H1 (cell line): ENCODE measurements around the gene RNASE1. TPM values are rescaled to one million over a fixed set of nuclear protein-coding genes. Genes with fewer than 3 reads are reported as not detected.

Experiments used
- CTCF ChIA-PET: fragments of 300-600 bp; sonication (Branson Sonifier 250); formaldehyde crosslinking; loops from one replicate; lab custom pipeline; 2021; ENCODE audit not compliant: partially characterized antibody; lab: Charles Lee
- POLR2A ChIA-PET: fragments of 300-600 bp; sonication (Branson Sonifier 250); formaldehyde crosslinking; loops from one replicate; lab custom pipeline; 2021; ENCODE audit warnings: inconsistent platforms; ENCODE audit not compliant: partially characterized antibody; lab: Charles Lee
- DNase-seq, 2 experiments: peaks; one replicate each; pipeline versions ENCODE4 v3.0.0 to v3.0.0-alpha.2; 2010 to 2022; ENCODE audit warnings: low spot score in 2 of 2, low read depth in 1 of 2, mixed read lengths in 1 of 2
- FAIRE-seq: peaks from 2 replicates; lab custom pipeline; 2011; peaks lifted over from hg19 to GRCh38; lab: Jason Lieb, UNC
- H2AFZ ChIP-seq: 2 replicates; pipeline ENCODE4 v1.8.1; 2012; ENCODE audit warnings: low read length, inconsistent platforms
- H2AK5ac ChIP-seq: 2 replicates; pipeline ENCODE4 v1.6.1; 2013; ENCODE audit warnings: low read depth, low read length
- H2BK120ac ChIP-seq: replicated peaks from 2 replicates; pipeline ENCODE3; 2013; ENCODE audit warnings: low read depth, low read length, inconsistent platforms
- H2BK12ac ChIP-seq: 2 replicates; pipeline ENCODE4 v1.6.1; 2013; ENCODE audit warnings: low read depth, low read length
- H2BK15ac ChIP-seq: 2 replicates; pipeline ENCODE4 v1.6.1; 2013; ENCODE audit warnings: low read length
- H2BK20ac ChIP-seq: 2 replicates; pipeline ENCODE4 v1.6.1; 2013; ENCODE audit warnings: low read length
- H2BK5ac ChIP-seq: 2 replicates; pipeline ENCODE4 v1.6.1; 2013; ENCODE audit warnings: low read depth, low read length
- H3K14ac ChIP-seq: 2 replicates; pipeline ENCODE4 v1.6.1; 2013; ENCODE audit warnings: inconsistent platforms; ENCODE audit not compliant: insufficient read length
- H3K18ac ChIP-seq: 2 replicates; pipeline ENCODE4 v1.6.1; 2013; ENCODE audit warnings: low read length; ENCODE audit errors: extremely low read depth
- H3K23ac ChIP-seq: 2 replicates; pipeline ENCODE4 v1.6.1; 2013; ENCODE audit warnings: inconsistent platforms; ENCODE audit not compliant: insufficient read length
- H3K23me2 ChIP-seq: 2 replicates; pipeline ENCODE4 v1.6.1; 2013; ENCODE audit warnings: low read depth, low read length
- H3K27ac ChIP-seq: 2 replicates; pipeline ENCODE4 v1.6.1; 2011; ENCODE audit warnings: low read depth, low read length, inconsistent platforms
- H3K27me3 ChIP-seq, 4 experiments: replicated peaks in 1 of 4; 1 replicate in 1 of 4; 2 replicates in 3 of 4; pipeline versions ENCODE4 v1.6.1 to v1.8.1; 2011 to 2013; ENCODE audit warnings: low read length in 3 of 4, mild to moderate bottlenecking in 3 of 4, inconsistent platforms in 2 of 4, mixed read lengths in 2 of 4, moderate library complexity in 1 of 4; ENCODE audit not compliant: control insufficient read depth in 3 of 4, insufficient read depth in 3 of 4; ENCODE audit errors: extremely low read depth in 1 of 4
- H3K36me3 ChIP-seq, 4 experiments: 2 replicates each; pipeline versions ENCODE4 v1.6.1 to v1.8.1; 2011 to 2013; ENCODE audit warnings: mild to moderate bottlenecking in 4 of 4, low read length in 3 of 4, moderate library complexity in 2 of 4, control low read depth in 1 of 4, inconsistent platforms in 1 of 4; ENCODE audit not compliant: insufficient read depth in 4 of 4, control insufficient read depth in 2 of 4
- H3K4ac ChIP-seq: replicated peaks from 2 replicates; pipeline ENCODE3; 2013; ENCODE audit warnings: low read length, low read depth, mixed read lengths, inconsistent platforms; ENCODE audit not compliant: insufficient read length
- H3K4me1 ChIP-seq, 4 experiments: replicated peaks in 1 of 4; 1 replicate in 1 of 4; 2 replicates in 3 of 4; pipeline versions ENCODE4 v1.6.1 to v1.8.1; 2011 to 2013; ENCODE audit warnings: low read length in 3 of 4, inconsistent platforms in 2 of 4, mixed read lengths in 1 of 4; ENCODE audit not compliant: insufficient read depth in 4 of 4, control insufficient read depth in 3 of 4
- H3K4me2 ChIP-seq, 2 experiments: 2 replicates each; pipeline versions ENCODE4 v1.6.1 to v1.8.1; 2011 to 2013; ENCODE audit warnings: low read depth in 2 of 2, low read length in 2 of 2, control low read depth in 1 of 2, inconsistent platforms in 1 of 2, mild to moderate bottlenecking in 1 of 2; ENCODE audit not compliant: insufficient read depth in 1 of 2
- H3K4me3 ChIP-seq, 4 experiments: fragments of 200-600, 300-600 bp in 1 of 4; sonication (generic), shearing (Covaris generic), sonication (Bioruptor Twin) in 1 of 4; 2 replicates each; pipeline versions ENCODE4 v1.5.1 to v1.8.1; 2011 to 2016; ENCODE audit warnings: low read length in 4 of 4, low read depth in 3 of 4, control low read depth in 2 of 4, inconsistent platforms in 2 of 4, mild to moderate bottlenecking in 2 of 4, mixed read lengths in 1 of 4, moderate library complexity in 1 of 4; ENCODE audit not compliant: insufficient read depth in 2 of 4; ENCODE audit errors: extremely low read depth in 1 of 4
- H3K56ac ChIP-seq: replicated peaks from 2 replicates; pipeline ENCODE3; 2013; ENCODE audit warnings: low read depth, mild to moderate bottlenecking, mixed read lengths, low read length, inconsistent platforms; ENCODE audit not compliant: insufficient read length
- H3K79me1 ChIP-seq: 2 replicates; pipeline ENCODE4 v1.6.1; 2013; ENCODE audit warnings: low read depth, low read length, control low read depth
- H3K79me2 ChIP-seq, 2 experiments: 2 replicates each; pipeline versions ENCODE4 v1.6.1 to v1.8.1; 2012 to 2013; ENCODE audit warnings: low read length in 2 of 2, mild to moderate bottlenecking in 2 of 2, inconsistent platforms in 1 of 2; ENCODE audit not compliant: insufficient read depth in 2 of 2, control insufficient read depth in 1 of 2
- H3K9ac ChIP-seq, 4 experiments: replicated peaks in 1 of 4; 1 replicate in 1 of 4; 2 replicates in 3 of 4; pipeline versions ENCODE4 v1.6.1 to v1.8.1; 2011 to 2013; ENCODE audit warnings: low read depth in 3 of 4, low read length in 3 of 4, control low read depth in 2 of 4, mild to moderate bottlenecking in 2 of 4, moderate library complexity in 2 of 4, inconsistent platforms in 1 of 4; ENCODE audit errors: extremely low read depth in 1 of 4
- H3K9me3 ChIP-seq, 2 experiments: 2 replicates each; pipeline versions ENCODE4 v1.6.1 to v1.8.1; 2012 to 2013; ENCODE audit warnings: mild to moderate bottlenecking in 2 of 2, moderate library complexity in 2 of 2, control low read depth in 1 of 2, inconsistent platforms in 1 of 2, low read depth in 1 of 2, low read length in 1 of 2, mixed read lengths in 1 of 2; ENCODE audit not compliant: insufficient read depth in 2 of 2
- H4K20me1 ChIP-seq, 2 experiments: replicated peaks in 1 of 2; 2 replicates each; pipeline versions ENCODE3 to v1.8.1; 2011 to 2013; ENCODE audit warnings: inconsistent platforms in 2 of 2, low read length in 2 of 2, mild to moderate bottlenecking in 1 of 2; ENCODE audit not compliant: insufficient read depth in 2 of 2, control insufficient read depth in 1 of 2
- H4K5ac ChIP-seq: 2 replicates; pipeline ENCODE4 v1.6.1; 2013; ENCODE audit warnings: low read length, low read depth, mixed read lengths, inconsistent platforms; ENCODE audit not compliant: insufficient read length
- H4K8ac ChIP-seq: 2 replicates; pipeline ENCODE4 v1.8.0; 2013; ENCODE audit warnings: mild to moderate bottlenecking, moderate library complexity, low read length, inconsistent platforms; ENCODE audit not compliant: insufficient read depth; ENCODE audit errors: extremely low read depth
- H4K91ac ChIP-seq: replicated peaks from 2 replicates; pipeline ENCODE3; 2013; ENCODE audit warnings: low read length, mixed read lengths, inconsistent platforms; ENCODE audit not compliant: insufficient read length
- CBX5 ChIP-seq: fragments of 300-800, 300-1000 bp; sonication (generic); IDR thresholded peaks from 2 replicates; pipeline ENCODE4 v1.7.1; 2016; ENCODE audit warnings: antibody characterized with exemption, low read length, low read depth
- CBX8 ChIP-seq: fragments of 300-800, 300-1000 bp; sonication (generic); IDR thresholded peaks from 2 replicates; pipeline ENCODE4 v1.7.1; 2016; ENCODE audit warnings: low read depth, low read length, borderline replicate concordance
- CEBPB ChIP-seq: IDR thresholded peaks from 2 replicates; pipeline ENCODE4 v1.6.1; 2012; ENCODE audit warnings: low read depth, low read length
- CHD2 ChIP-seq: IDR thresholded peaks from 2 replicates; pipeline ENCODE4 v1.6.1; 2012; ENCODE audit warnings: low read length, improper control_type of control experiment
- SUZ12 ChIP-seq: fragments of 200-600 bp; sonication (generic); IDR thresholded peaks from 2 replicates; pipeline ENCODE4 v1.6.1; 2012; ENCODE audit warnings: mild to moderate bottlenecking, inconsistent platforms, low read length, moderate library complexity, mixed read lengths
- TAF1 ChIP-seq: IDR thresholded peaks from 2 replicates; pipeline ENCODE4 v1.6.1; 2011; ENCODE audit warnings: mild to moderate bottlenecking, low read depth, low read length
- WGBS, 2 experiments: shearing (Covaris generic) in 1 of 2; methylation state at CpG; one replicate each; pipeline versions ENCODE4 v1.1.6 to v1.1.7; 2013 to 2015; ENCODE audit warnings: low lambda C conversion rate in 2 of 2, mixed read lengths in 2 of 2, inconsistent platforms in 1 of 2, low coverage in 1 of 2, missing lambda C conversion rate in 1 of 2; ENCODE audit not compliant: insufficient replicate concordance in 2 of 2, insufficient coverage in 1 of 2, insufficient read length in 1 of 2; ENCODE audit errors: extremely low coverage in 1 of 2, missing lambda C conversion rate in 1 of 2; 5-methylcytosine and 5-hydroxymethylcytosine counted together
- polyA plus RNA-seq, 7 experiments: library from polyadenylated mRNA; depleted of rRNA in 3 of 7; stranded (reverse) in 5 of 7; unstranded in 2 of 7; fragments of >200 nt in 5 of 7; fragments of 200-250 nt in 2 of 7; gene quantifications; 1 replicate in 5 of 7; 2 replicates in 1 of 7; 4 replicates in 1 of 7; pipeline versions ENCODE4 v1.2.1 to v1.2.3, GENCODE V29; 2011 to 2013; ENCODE audit warnings: missing spikeins in 2 of 7, mixed read lengths in 2 of 7
- total RNA-seq: library from RNA; stranded (reverse); fragmentation: NEBNext Ultra II Directional; extraction: Animal tissue kit (Norgen Biotek cat#: 25700); gene quantifications from 2 replicates; pipeline ENCODE4 v1.2.1, GENCODE V29; 2021

Gene RNASE1
- total and polyA plus RNA-seq, 2 of the 8 experiments (the other 6 are each of a cell fraction or from before 2014, with no cell fraction given), result 2.2 to 13.4 TPM

DNA sequence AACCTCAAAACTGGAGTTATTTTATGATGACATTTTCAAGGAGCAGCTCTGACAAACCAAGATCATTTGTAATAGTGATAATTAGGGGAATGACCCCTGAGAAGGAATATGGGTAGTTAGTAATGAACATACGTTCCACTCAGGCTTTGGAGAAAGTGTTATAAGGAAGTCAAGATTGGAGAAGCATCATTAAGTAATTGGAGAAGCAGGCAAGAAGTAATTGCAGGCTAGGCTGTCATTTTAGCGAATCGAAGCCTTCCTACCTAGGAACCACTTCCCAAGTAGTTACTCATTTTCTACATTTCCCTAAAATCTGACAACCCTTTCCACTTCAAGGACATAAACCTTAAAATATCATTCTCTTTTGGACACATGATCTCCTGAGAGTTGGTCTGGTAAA, 33.2 kb downstream of the RNASE1 start:
- H3K9ac ChIP-seq, result no peak overlapping the region
- no peak overlapping the region for H3K18ac ChIP-seq
- H3K56ac ChIP-seq, result no peak overlapping the region
- H2AFZ ChIP-seq, result no peak overlapping the region
- no peaks in the 10 kb centered on the region for H3K9me3 ChIP-seq
- H4K20me1 ChIP-seq, result no peaks in the 10 kb centered on the region
- H3K4me2 ChIP-seq, result no peak overlapping the region
- H3K27me3 ChIP-seq, result peaks cover 0 to 3% (median 0%) of the 10 kb centered on the region in 4 experiments; a peak in 1 of 7 replicates
- FAIRE-seq (no peak), DNase-seq (no peak)
- no peak overlapping the region for H3K4ac ChIP-seq
- H3K23ac ChIP-seq, result no peak overlapping the region
- H4K5ac ChIP-seq, result no peak overlapping the region
- no peak overlapping the region for H2BK12ac ChIP-seq
- peaks cover 0 to 12% (median under 1%) of the 10 kb centered on the region in 4 experiments; a peak in 3 of 7 replicates for H3K4me1 ChIP-seq
- no peak overlapping the region for H2BK20ac ChIP-seq
- H3K36me3 ChIP-seq, result no peaks in the 10 kb centered on the region
- WGBS, 2 experiments, result 91% methylated on average over 3 of the region's 3 CpGs; no CpG with 5 or more reads in 1 of the 2 experiments
- H3K14ac ChIP-seq, result no peak overlapping the region
- H3K4me3 ChIP-seq, result no peak overlapping the region
- no peak overlapping the region for H4K91ac ChIP-seq
- H4K8ac ChIP-seq, result no peak overlapping the region
- H2BK120ac ChIP-seq, result no peak overlapping the region
- ChIA-PET CTCF (interaction anchor here (1.1 to 7.2 kb wide), 2 partner anchors 12 to 37 kb away, joined by 3 to 43 read pairs; no protein-coding TSS in a partner anchor), POLR2A (no interaction called here)
- no peak overlapping the region for H2BK5ac ChIP-seq
- H3K79me1 ChIP-seq, result no peaks in the 10 kb centered on the region
- H3K23me2 ChIP-seq, result no peaks in the 10 kb centered on the region
- TF ChIP-seq CBX5, result no peak
- TF ChIP-seq TAF1, result no peak
- no peak for TF ChIP-seq SUZ12
- no peak for TF ChIP-seq CEBPB
- TF ChIP-seq CHD2, result no peak
- no peak for TF ChIP-seq CBX8
- H2AK5ac ChIP-seq, result no peak overlapping the region
- no peaks in the 10 kb centered on the region for H3K79me2 ChIP-seq
- no peak overlapping the region for H3K27ac ChIP-seq
- H2BK15ac ChIP-seq, result no peak overlapping the region
